ENCODE results near the gene ACTL10. TPM values are rescaled to one million over a fixed set of nuclear protein-coding genes. Genes with fewer than 3 reads are reported as not detected.

The ACTL10 gene
- total and polyA plus RNA-seq, 8 donors, result 0.30 to 2.3 (median 0.56) TPM

DNA sequence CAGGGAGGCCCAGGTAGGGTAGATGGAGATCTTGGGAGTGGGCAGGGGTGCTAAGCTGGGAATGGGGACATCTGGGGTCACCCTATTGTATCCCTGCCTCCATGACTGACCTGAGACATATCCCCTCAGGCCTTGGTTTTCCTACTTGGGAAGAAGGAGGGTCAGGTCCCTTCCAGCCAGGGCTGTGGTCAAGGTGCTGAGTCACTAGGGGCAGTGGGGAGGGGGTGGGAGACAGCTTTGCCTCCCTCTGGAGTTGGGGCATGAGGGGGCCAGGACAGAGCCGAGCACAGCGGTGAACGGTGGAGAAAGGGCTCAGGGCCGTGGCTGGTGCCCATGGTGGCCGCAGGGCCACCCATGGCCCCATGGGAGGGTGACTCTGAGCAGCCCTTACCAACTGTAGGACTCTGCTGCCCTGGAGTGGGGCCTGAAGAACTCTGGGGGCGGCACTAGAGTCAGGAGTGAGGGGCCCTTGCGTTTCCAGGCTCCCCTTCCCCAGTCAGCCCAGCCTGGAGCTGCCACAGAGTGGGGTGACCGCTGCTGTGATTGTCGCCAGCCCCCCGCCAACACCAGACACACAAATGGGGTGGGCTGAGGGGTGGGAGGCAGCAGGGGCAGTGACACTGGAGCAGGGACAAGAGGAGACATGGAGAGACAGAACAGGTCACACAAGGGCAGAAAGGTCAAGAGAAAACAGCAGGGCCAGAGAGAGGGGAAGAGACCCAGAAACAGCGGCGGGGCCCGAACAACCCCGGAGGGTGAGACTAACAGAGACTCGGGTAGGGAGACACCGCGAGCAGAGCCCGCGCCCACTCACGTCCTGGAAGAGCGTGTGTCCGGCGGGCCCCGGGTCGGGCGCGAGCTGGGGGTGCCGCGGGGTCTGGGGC, 6.9 kb downstream of the ACTL10 start:
- TF ChIP-seq, protein P1, sequence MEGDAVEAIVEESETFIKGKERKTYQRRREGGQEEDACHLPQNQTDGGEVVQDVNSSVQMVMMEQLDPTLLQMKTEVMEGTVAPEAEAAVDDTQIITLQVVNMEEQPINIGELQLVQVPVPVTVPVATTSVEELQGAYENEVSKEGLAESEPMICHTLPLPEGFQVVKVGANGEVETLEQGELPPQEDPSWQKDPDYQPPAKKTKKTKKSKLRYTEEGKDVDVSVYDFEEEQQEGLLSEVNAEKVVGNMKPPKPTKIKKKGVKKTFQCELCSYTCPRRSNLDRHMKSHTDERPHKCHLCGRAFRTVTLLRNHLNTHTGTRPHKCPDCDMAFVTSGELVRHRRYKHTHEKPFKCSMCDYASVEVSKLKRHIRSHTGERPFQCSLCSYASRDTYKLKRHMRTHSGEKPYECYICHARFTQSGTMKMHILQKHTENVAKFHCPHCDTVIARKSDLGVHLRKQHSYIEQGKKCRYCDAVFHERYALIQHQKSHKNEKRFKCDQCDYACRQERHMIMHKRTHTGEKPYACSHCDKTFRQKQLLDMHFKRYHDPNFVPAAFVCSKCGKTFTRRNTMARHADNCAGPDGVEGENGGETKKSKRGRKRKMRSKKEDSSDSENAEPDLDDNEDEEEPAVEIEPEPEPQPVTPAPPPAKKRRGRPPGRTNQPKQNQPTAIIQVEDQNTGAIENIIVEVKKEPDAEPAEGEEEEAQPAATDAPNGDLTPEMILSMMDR (IDR thresholded peaks at IDR 0.05), result no peak
- Histone ChIP-seq H3K9me3 (no peaks in the 10 kb centered on the region), H3K27ac (peak overlapping the region; percentile 72 to 88), H3K4me1 (peaks cover 8 to 40% of the 10 kb centered on the region in 2 donors), H3K27me3 (no peaks in the 10 kb centered on the region), H3K4me3 (peak overlapping the region; percentile 57 to 62), H3K36me3 (peaks cover 0 to 11% of the 10 kb centered on the region in 2 donors)
- ATAC-seq, result peak; percentile 3
- DNase-seq, result peak in 1 of 4 donors; percentile 63
- intact Hi-C loops (cut with DNase I), result no loop called here

DNA sequence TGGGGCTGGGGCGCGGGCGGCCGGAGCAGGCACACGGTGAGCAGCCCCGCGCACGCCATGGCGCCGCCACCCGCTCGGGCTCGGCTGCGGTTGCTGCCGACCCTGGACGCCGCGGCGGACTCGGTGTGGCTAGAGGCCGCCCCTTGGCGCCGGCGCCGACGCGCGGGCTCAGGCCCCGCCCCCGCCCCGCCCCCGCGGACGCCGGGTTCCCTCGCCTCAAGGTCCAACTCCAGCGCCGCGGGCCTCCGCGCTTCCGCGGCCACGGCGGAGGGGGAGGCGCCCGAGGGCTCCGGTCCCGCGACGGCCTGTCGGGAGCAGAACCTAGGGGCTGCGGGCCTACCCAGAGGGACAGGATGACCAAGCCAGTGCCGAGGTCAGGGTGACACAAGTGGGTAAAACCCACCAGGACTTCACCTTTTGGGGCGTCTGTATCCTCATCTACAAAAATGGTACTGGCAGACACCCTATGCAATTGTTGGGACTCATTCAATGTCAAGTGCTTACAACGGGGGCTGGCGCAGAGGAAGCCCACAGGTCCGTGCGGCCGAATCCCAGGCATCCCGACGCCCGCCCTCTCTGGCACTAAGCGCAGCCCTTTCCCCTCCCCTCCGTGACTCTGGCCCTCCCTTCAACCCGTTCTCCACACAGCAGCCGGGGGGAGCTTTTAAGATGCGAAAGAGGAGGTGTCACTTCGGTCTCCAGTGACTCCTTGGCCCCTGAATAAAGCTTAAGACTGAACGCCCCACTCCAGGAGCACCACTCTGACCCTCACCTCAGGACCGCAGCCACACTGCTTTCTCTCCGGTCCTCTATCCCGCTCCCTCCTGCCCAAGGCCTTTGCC, 7.8 kb downstream of the ACTL10 start, which contains the start of gene NECAB3:
NECAB3 (minus strand) TSS at position 135 of the 842 bp plus-strand sequence; CDS start at position 59, 76 bp downstream.
- Histone ChIP-seq H3K4me1 (peaks cover 8 to 40% of the 10 kb centered on the region in 2 donors), H3K9me3 (no peaks in the 10 kb centered on the region), H3K27me3 (no peaks in the 10 kb centered on the region), H3K36me3 (peaks cover 0 to 11% of the 10 kb centered on the region in 2 donors), H3K27ac (peak within 1 kb of the TSS; percentile 72 to 88), H3K4me3 (peak within 1 kb of the TSS; percentile 57 to 62)
- peak; percentile 87 for ATAC-seq
- peak in 3 of 4 donors; percentile 83 to 97 (median 84) for DNase-seq
- intact Hi-C loops (cut with DNase I), result no loop called here
- TF ChIP-seq, protein P1 (IDR thresholded peaks at IDR 0.05), result no peak

DNA sequence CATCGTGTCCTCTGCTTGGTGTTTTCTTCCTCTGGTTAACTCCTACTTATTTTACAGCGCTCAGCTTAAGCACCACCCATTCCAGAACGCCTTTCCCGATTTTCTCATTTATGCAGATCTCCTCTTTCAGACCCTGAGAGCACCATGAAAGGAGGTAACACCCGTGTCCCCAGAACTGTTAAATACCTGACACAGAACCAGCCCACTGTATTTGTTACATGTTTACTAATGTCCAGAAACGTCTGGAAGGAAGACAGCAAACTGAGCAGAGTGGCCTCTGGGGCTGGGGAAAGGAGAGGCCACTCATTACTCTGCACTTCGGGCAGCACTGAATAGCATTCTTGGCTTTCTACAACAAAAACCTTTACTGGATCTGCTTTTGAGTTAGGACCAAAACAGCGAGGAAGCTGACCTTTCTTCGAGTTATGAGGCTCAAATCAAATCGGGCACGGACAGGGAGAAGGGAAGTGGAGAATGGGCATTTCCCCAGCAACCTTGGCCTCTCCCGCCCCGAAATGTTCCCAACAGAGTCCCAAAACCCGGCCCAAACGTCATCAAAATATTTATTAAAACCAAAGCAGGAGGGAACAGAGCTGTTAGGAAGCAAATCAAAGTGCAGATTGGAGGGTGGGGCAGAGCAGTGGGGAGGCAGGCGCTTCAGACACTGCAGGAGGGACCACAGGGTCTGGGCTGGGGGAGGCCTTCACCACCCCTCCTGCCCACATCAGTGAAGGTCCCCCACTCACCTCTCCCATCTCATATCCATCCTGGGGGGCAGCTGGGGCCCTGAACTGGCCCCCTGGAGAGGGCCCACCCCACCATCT, 8.6 kb downstream of the ACTL10 start:
- H3K4me3 ChIP-seq, result peak overlapping the region in 1 of 2 donors; percentile 62
- intact Hi-C loops (cut with DNase I), result no loop called here
- peak in 1 of 4 donors; percentile 31 for DNase-seq

DNA sequence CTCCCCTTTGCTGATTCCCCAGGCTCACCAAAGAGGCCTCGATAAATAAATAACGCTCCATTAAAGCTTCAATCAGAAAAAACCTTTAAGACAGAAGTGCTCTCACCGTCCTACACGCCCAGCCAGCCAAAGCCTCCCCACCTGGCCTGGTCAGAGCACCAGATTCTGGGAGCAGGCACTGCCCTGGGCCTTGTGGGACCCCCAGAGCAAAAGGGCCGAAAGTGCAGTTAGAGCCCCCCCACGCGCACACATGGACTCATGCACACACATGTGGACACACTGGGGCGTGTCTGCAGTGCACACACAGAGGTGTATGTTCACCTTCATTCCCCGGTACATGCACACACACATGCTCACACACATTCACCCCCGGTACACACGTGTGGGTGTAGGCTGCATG, 9.4 kb downstream of the ACTL10 start:
- ATAC-seq, result no peak

More for the DNA sequence above, 8.6 kb downstream of the ACTL10 start:
- TF ChIP-seq, protein P1 (IDR thresholded peaks at IDR 0.05), result no peak
- Histone ChIP-seq H3K27me3 (no peaks in the 10 kb centered on the region), H3K36me3 (peaks cover 0 to 7% of the 10 kb centered on the region in 2 donors), H3K4me1 (peaks cover 8 to 40% of the 10 kb centered on the region in 2 donors), H3K9me3 (no peaks in the 10 kb centered on the region), H3K27ac (peak overlapping the region; percentile 72 to 88)
- ATAC-seq, result peak; percentile 9

More for the DNA sequence above, 9.4 kb downstream of the ACTL10 start:
- H3K36me3 ChIP-seq, result no peaks in the 10 kb centered on the region
- TF ChIP-seq, protein P1 (IDR thresholded peaks at IDR 0.05), result no peak
- peak overlapping the region in 1 of 2 donors; percentile 88 for H3K27ac ChIP-seq
- peaks cover 8 to 40% of the 10 kb centered on the region in 2 donors for H3K4me1 ChIP-seq
- no peaks in the 10 kb centered on the region for H3K27me3 ChIP-seq
- DNase-seq, result no peak
- intact Hi-C loops (cut with DNase I), result no loop called here
- no peak overlapping the region for H3K4me3 ChIP-seq
- no peaks in the 10 kb centered on the region for H3K9me3 ChIP-seq

Measured in left lung (tissue), 10 donors.